Endothelial cell of umbilical vein (primary cell): ENCODE results near the gene ECPAS. TPM values are rescaled to one million over a fixed set of nuclear protein-coding genes. Genes with fewer than 3 reads are reported as not detected.

ENCODE experiments used
- BruUV-seq: library from RNA; stranded (reverse); fragments of 400-500 nt; replicated peaks from 2 replicates; lab custom pipeline; 2021; lab: Mats Ljungman, UMichigan
- CTCF ChIA-PET: fragments of 300-600, 350-600 bp; sonication (Branson Sonifier 250); formaldehyde crosslinking; loops from one replicate; lab custom pipeline; 2021; ENCODE audit warnings: antibody characterized with exemption, inconsistent platforms; lab: Charles Lee
- POLR2A ChIA-PET: fragments of 300-600, 350-600 bp; sonication (Branson Sonifier 250); formaldehyde crosslinking; loops from one replicate; lab custom pipeline; 2021; ENCODE audit warnings: antibody characterized with exemption, inconsistent platforms; lab: Charles Lee
- DNase-seq: peaks from one replicate; pipeline ENCODE4 v3.0.0-alpha.2; 2011; ENCODE audit warnings: low read depth, low spot score
- FAIRE-seq: peaks from 2 replicates; lab custom pipeline; 2011; peaks lifted over from hg19 to GRCh38; lab: Jason Lieb, UNC
- H2AFZ ChIP-seq: 2 replicates; pipeline ENCODE4 v1.6.0; 2012; ENCODE audit warnings: low read depth, low read length, control low read depth, inconsistent platforms
- H3K27ac ChIP-seq: 2 replicates; pipeline ENCODE4 v1.5.1; 2011; ENCODE audit warnings: low read depth, mild to moderate bottlenecking, control low read depth, low read length, moderate library complexity; ENCODE audit not compliant: insufficient read depth
- H3K27me3 ChIP-seq, 2 experiments: 2 replicates each; pipeline versions ENCODE4 v1.6.0 to v1.6.1; 2011; ENCODE audit warnings: low read length in 2 of 2, mixed read lengths in 1 of 2; ENCODE audit not compliant: control insufficient read depth in 2 of 2, insufficient read depth in 2 of 2
- H3K36me3 ChIP-seq, 2 experiments: 2 replicates in 1 of 2; 3 replicates in 1 of 2; pipeline ENCODE4 v1.5.1; 2011; ENCODE audit warnings: low read length in 2 of 2, mild to moderate bottlenecking in 1 of 2, moderate library complexity in 1 of 2; ENCODE audit not compliant: control insufficient read depth in 2 of 2, insufficient read depth in 2 of 2; ENCODE audit errors: extremely low read depth in 1 of 2
- H3K4me1 ChIP-seq: 3 replicates; pipeline ENCODE4 v1.5.1; 2011; ENCODE audit warnings: mild to moderate bottlenecking, low read length; ENCODE audit not compliant: control insufficient read depth, insufficient read depth; ENCODE audit errors: extremely low read depth
- H3K4me2 ChIP-seq: 2 replicates; pipeline ENCODE4 v1.6.1; 2011; ENCODE audit warnings: low read length, control low read depth, mixed read lengths; ENCODE audit not compliant: insufficient read depth
- H3K4me3 ChIP-seq, 3 experiments: fragments of 200-600 bp in 1 of 3; sonication (generic), shearing (Covaris generic) in 1 of 3; replicated peaks in 1 of 3; 2 replicates each; pipeline ENCODE4 v1.5.1; 2011 to 2016; ENCODE audit warnings: control low read depth in 3 of 3, low read length in 3 of 3, mild to moderate bottlenecking in 2 of 3, inconsistent platforms in 1 of 3, low read depth in 1 of 3, moderate library complexity in 1 of 3; ENCODE audit not compliant: insufficient read depth in 1 of 3
- H3K79me2 ChIP-seq: 2 replicates; pipeline ENCODE4 v1.6.0; 2012; ENCODE audit warnings: low read length, inconsistent platforms; ENCODE audit not compliant: control insufficient read depth, insufficient read depth
- H3K9ac ChIP-seq: replicated peaks from 2 replicates; pipeline ENCODE3; 2011; ENCODE audit warnings: low read length, control low read depth; ENCODE audit not compliant: insufficient read depth; ENCODE audit errors: extremely low read depth
- H3K9me1 ChIP-seq: replicated peaks from 3 replicates; pipeline ENCODE4 v1.6.0; 2011; ENCODE audit warnings: mild to moderate bottlenecking, low read length; ENCODE audit not compliant: control insufficient read depth, insufficient read depth; ENCODE audit errors: extremely low read depth
- H3K9me3 ChIP-seq: replicated peaks from 2 replicates; pipeline ENCODE4 v1.5.1; 2012; ENCODE audit warnings: low read length, inconsistent platforms; ENCODE audit not compliant: control insufficient read depth, insufficient read depth
- H4K20me1 ChIP-seq: replicated peaks from 2 replicates; pipeline ENCODE3; 2011; ENCODE audit warnings: mild to moderate bottlenecking, low read length; ENCODE audit not compliant: control insufficient read depth, insufficient read depth; ENCODE audit errors: extremely low read depth
- CTCF ChIP-seq, 2 donors: IDR thresholded peaks; 1 replicate in 1 of 2; 2 replicates in 1 of 2; pipeline ENCODE4 v1.5.1; 2011; ENCODE audit warnings: low read length in 2 of 2, mild to moderate bottlenecking in 2 of 2, moderate library complexity in 2 of 2, control low read depth in 1 of 2, inconsistent platforms in 1 of 2, low read depth in 1 of 2; ENCODE audit not compliant: insufficient read depth in 1 of 2; ENCODE audit errors: extremely low read depth in 1 of 2
- EZH2 ChIP-seq: IDR thresholded peaks from 2 replicates; pipeline ENCODE4 v1.6.1; 2012; ENCODE audit warnings: borderline replicate concordance, low read depth, mild to moderate bottlenecking, moderate library complexity, low read length, inconsistent platforms; ENCODE audit not compliant: severe bottlenecking
- FOS ChIP-seq: IDR thresholded peaks from 2 replicates; pipeline ENCODE4 v1.6.1; 2011; ENCODE audit warnings: mild to moderate bottlenecking, low read length, moderate library complexity, borderline replicate concordance; ENCODE audit not compliant: insufficient read depth
- GATA2 ChIP-seq: IDR thresholded peaks from 2 replicates; pipeline ENCODE4 v1.7.0; 2011; ENCODE audit warnings: low read depth, mild to moderate bottlenecking, moderate library complexity, mixed read lengths, low read length; ENCODE audit not compliant: insufficient read length, insufficient read depth
- JUN ChIP-seq: IDR thresholded peaks from 2 replicates; pipeline ENCODE4 v1.6.1; 2011; ENCODE audit warnings: borderline replicate concordance, low read depth; ENCODE audit not compliant: insufficient read length, insufficient read depth
- MAX ChIP-seq: IDR thresholded peaks from 2 replicates; pipeline ENCODE4 v1.6.1; 2011; ENCODE audit not compliant: insufficient read depth, insufficient read length
- MYC ChIP-seq: IDR thresholded peaks from one replicate; pipeline ENCODE4 v1.6.1; 2011; ENCODE audit warnings: mild to moderate bottlenecking, low read depth, low read length
- POLR2A ChIP-seq: IDR thresholded peaks from 2 replicates; pipeline ENCODE4 v1.6.1; 2012; ENCODE audit warnings: low read depth, mild to moderate bottlenecking, control low read depth, low read length
- POLR2AphosphoS5 ChIP-seq: IDR thresholded peaks from 2 replicates; pipeline ENCODE4 v1.6.1; 2012; ENCODE audit warnings: low read depth, mild to moderate bottlenecking, control low read depth, low read length, moderate library complexity; ENCODE audit not compliant: insufficient read depth
- dilution Hi-C: fragments of 300-500 bp; cut with MboI; formaldehyde crosslinking; loops from one replicate; pipeline ENCODE4 v1.15.0; 2019; ENCODE audit warnings: low sequenced_read_pairs; ENCODE audit not compliant: extremely low pct_ligation_motif_present
- intact Hi-C: fragments of 100-400 bp; cut with micrococcal nuclease; formaldehyde crosslinking; loops from one replicate; pipeline ENCODE4 v1.10.0; 2022
- polyA plus RNA-seq, 4 experiments: library from polyadenylated mRNA; depleted of rRNA in 3 of 4; stranded (reverse) in 3 of 4; unstranded in 1 of 4; fragments of >200 nt; gene quantifications; 2 replicates each; pipeline versions ENCODE4 v1.2.1 to v1.2.3, GENCODE V29; 2011 to 2012; ENCODE audit warnings: missing spikeins in 1 of 4
- total RNA-seq: library from RNA; stranded (reverse); gene quantifications from 2 replicates; pipeline ENCODE4 v1.2.3, GENCODE V29; 2021

The ECPAS gene
- total and polyA plus RNA-seq, 2 donors (not counting 3 experiments of a cell fraction or from before 2014, with no cell fraction given), result 17.9 to 89.3 TPM

- dilution Hi-C loops, result no loop called here
- H3K36me3 ChIP-seq, result no peaks in the 10 kb centered on the region
- no peak overlapping the region for H2AFZ ChIP-seq
- intact Hi-C loops, result no loop called here
- DNase-seq (no peak), FAIRE-seq (no peak)
- TF ChIP-seq GATA2, result no peak
- TF ChIP-seq EZH2, result no peak
- no peak for TF ChIP-seq POLR2A
- no peak for TF ChIP-seq FOS
- TF ChIP-seq POLR2AphosphoS5, result no peak
- TF ChIP-seq MAX, result no peak
- no peak for TF ChIP-seq MYC
- TF ChIP-seq JUN, result no peak
- H3K4me2 ChIP-seq, result no peak overlapping the region
- no peaks in the 10 kb centered on the region for H4K20me1 ChIP-seq
- no TSS peak for BruUV-seq
- H3K9ac ChIP-seq, result no peak overlapping the region
- H3K4me3 ChIP-seq, result no peak overlapping the region
- H3K9me3 ChIP-seq, result no peaks in the 10 kb centered on the region
- H3K79me2 ChIP-seq, result no peaks in the 10 kb centered on the region
- CTCF ChIA-PET, result no interaction called here
- H3K27ac ChIP-seq, result no peak overlapping the region
- POLR2A ChIA-PET, result interaction anchor here (0.6 kb wide), 1 partner anchor 14 kb away, joined by 3 read pairs; no protein-coding TSS in a partner anchor
- H3K27me3 ChIP-seq, result peaks cover 2% of the 10 kb centered on the region in 2 experiments
- no peaks in the 10 kb centered on the region for H3K9me1 ChIP-seq
- no peaks in the 10 kb centered on the region for H3K4me1 ChIP-seq
These were observed 163.6 kb downstream of the ECPAS start for GRCh38 chr9:111320631-111321030.

- no peak overlapping the region for H3K27ac ChIP-seq
- no peaks in the 10 kb centered on the region for H3K36me3 ChIP-seq
- BruUV-seq, result no TSS peak
- no peaks in the 10 kb centered on the region for H3K4me1 ChIP-seq
- DNase-seq (no peak), FAIRE-seq (no peak)
- H3K4me2 ChIP-seq, result no peak overlapping the region
- TF ChIP-seq EZH2 (no peak), MAX (no peak), CTCF (IDR thresholded peaks at IDR 0.05; ENCODE audit: extremely low read depth in 1 of 2, insufficient read depth in 1 of 2, low read depth in 1 of 2, low read length in 2 of 2) (no peak), MYC (no peak), POLR2A (no peak), POLR2AphosphoS5 (no peak), JUN (no peak), FOS (no peak), GATA2 (no peak)
- H3K9me1 ChIP-seq, result no peaks in the 10 kb centered on the region
- H4K20me1 ChIP-seq, result no peaks in the 10 kb centered on the region
- dilution Hi-C loops (no loop called here), intact Hi-C loops (no loop called here)
- no peak overlapping the region for H2AFZ ChIP-seq
- no peak overlapping the region for H3K4me3 ChIP-seq
- POLR2A ChIA-PET, result no interaction called here
- CTCF ChIA-PET, result no interaction called here
- no peak overlapping the region for H3K9ac ChIP-seq
- no peaks in the 10 kb centered on the region for H3K9me3 ChIP-seq
- peaks cover 0 to 2% of the 10 kb centered on the region in 2 experiments for H3K27me3 ChIP-seq
- no peaks in the 10 kb centered on the region for H3K79me2 ChIP-seq
These were observed 167.4 kb downstream of the ECPAS start for GRCh38 chr9:111316796-111317195.
